Transverse colon (tissue), 4 donors: ENCODE results near the gene GHRHR.

ENCODE experiments used
- CTCF ChIP-seq, 5 experiments: fragments of 200-600 bp in 3 of 5; fragments of 450-650 bp in 2 of 5; sonication (generic) in 3 of 5; IDR thresholded peaks; 1 replicate in 2 of 5; 2 replicates in 3 of 5; pipeline ENCODE4 v1.5.1; 2016 to 2017; ENCODE audit warnings: antibody characterized with exemption in 5 of 5, inconsistent platforms in 3 of 5, mild to moderate bottlenecking in 2 of 5, moderate library complexity in 1 of 5
- EP300 ChIP-seq: sonication (generic); formaldehyde crosslinking; IDR thresholded peaks from one replicate; pipeline ENCODE4 v1.6.1; 2017; ENCODE audit warnings: antibody characterized with exemption, low read depth
- POLR2A ChIP-seq: fragments of 450-650 bp; IDR thresholded peaks from one replicate; pipeline ENCODE4 v1.6.1; 2016; ENCODE audit warnings: antibody characterized with exemption, mild to moderate bottlenecking, moderate library complexity
- POLR2AphosphoS5 ChIP-seq, 3 donors: sonication (generic); formaldehyde crosslinking; IDR thresholded peaks; one replicate each; pipeline ENCODE4 v1.6.1; 2016; ENCODE audit warnings: antibody characterized with exemption in 3 of 3

GRCh38 chr7:30963842-30964241, at the start of gene GHRHR:
- TF ChIP-seq CTCF (IDR thresholded peaks at IDR 0.05) (no peak), POLR2A (no peak), POLR2AphosphoS5 (IDR thresholded peaks at IDR 0.05) (no peak), EP300 (no peak)
